ENCODE measurements around the gene TNS1.

Gene TNS1

DNA sequence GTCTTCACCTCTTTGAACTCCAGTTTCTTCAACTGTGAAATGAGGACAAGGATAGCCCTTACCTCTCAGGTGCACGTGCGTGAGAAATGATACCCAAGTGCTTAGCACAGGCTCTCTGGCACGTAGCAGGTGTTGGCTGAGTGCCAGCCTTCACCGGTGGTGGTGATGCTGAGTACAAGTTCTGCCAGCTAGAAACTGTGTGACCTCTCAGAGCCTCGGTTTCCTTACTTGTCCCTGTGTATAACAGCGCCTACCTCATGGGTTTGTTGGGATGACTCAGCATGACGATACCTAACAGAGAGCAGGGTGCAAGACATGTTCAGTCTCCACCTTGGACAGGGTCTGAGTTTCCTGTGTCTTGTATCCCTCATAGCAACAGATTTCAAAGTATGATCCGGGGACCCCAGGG, 205.1 kb downstream of the TNS1 start:
- TF ChIP-seq, protein P1, sequence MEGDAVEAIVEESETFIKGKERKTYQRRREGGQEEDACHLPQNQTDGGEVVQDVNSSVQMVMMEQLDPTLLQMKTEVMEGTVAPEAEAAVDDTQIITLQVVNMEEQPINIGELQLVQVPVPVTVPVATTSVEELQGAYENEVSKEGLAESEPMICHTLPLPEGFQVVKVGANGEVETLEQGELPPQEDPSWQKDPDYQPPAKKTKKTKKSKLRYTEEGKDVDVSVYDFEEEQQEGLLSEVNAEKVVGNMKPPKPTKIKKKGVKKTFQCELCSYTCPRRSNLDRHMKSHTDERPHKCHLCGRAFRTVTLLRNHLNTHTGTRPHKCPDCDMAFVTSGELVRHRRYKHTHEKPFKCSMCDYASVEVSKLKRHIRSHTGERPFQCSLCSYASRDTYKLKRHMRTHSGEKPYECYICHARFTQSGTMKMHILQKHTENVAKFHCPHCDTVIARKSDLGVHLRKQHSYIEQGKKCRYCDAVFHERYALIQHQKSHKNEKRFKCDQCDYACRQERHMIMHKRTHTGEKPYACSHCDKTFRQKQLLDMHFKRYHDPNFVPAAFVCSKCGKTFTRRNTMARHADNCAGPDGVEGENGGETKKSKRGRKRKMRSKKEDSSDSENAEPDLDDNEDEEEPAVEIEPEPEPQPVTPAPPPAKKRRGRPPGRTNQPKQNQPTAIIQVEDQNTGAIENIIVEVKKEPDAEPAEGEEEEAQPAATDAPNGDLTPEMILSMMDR (IDR thresholded peaks at IDR 0.05; ENCODE audit: insufficient read depth, low read depth, low read length, missing control alignments), result no peak
- no peak overlapping the region for H3K4me3 ChIP-seq (ENCODE audit: low read length)
- DNase-seq (ENCODE audit: low read depth), result peak; percentile 84

DNA sequence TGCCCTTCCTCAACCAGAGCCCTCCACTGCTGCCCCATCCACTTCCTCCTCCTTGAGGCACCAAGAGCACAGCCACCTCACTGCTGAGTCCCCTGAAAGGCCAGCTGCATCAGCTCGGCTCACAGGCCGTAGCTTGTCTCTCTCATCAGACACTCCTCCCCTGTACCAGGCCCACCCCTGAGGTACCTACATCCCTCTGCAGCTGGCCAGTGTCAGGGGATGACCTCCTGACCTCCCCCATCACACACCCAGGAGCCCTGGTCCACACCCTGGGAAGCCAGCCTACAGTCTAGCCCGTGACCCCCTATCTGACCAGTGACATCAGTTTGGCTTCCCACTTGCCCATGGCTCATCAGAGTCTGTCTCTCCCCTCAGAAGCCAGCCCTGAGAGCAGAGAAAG, 205.6 kb downstream of the TNS1 start:
- H3K4me3 ChIP-seq (ENCODE audit: low read length), result no peak overlapping the region
- TF ChIP-seq, protein P1 (IDR thresholded peaks at IDR 0.05; ENCODE audit: insufficient read depth, low read depth, low read length, missing control alignments), result no peak
- DNase-seq (ENCODE audit: low read depth), result no peak

DNA sequence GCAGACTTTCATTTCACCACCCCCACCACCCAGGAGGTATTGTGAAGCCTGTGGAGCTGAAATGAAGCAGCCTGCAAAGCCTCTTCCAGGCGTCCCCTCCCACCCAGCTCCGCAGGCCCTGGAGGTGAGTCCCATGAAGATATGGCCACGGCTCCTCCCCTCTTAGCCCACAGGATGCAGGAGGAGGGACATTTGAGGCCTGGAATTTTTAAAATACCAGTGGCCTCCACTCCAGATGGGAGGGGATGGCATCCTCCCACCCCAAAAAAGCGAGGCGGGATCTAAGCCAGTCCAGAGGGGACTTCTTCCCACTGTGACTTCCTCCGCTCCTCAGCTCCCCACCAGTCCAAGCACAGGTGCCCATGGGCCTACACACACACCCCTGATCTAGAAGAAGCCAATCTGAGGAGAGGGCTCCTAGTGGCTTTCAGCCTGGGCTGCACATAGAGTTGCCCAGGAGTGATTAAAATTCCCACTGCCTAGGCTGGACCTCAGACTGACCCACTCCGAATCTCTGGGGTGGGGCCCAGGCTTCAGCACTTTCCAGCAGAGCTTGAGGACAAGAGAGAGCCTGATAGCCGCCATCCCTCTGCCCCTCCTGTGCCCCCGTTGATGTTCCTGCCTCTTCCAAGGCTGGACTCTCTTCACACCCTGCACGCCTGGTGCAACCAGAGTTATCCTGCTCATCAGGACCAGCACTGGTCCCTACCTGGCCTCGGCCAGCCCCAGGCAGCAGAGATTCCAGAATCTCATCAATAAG, 206.9 kb downstream of the TNS1 start:
- peak; percentile 11 for DNase-seq (ENCODE audit: low read depth)
- no peak overlapping the region for H3K4me3 ChIP-seq (ENCODE audit: low read length)
- TF ChIP-seq, protein P1 (IDR thresholded peaks at IDR 0.05; ENCODE audit: insufficient read depth, low read depth, low read length, missing control alignments), result no peak

DNA sequence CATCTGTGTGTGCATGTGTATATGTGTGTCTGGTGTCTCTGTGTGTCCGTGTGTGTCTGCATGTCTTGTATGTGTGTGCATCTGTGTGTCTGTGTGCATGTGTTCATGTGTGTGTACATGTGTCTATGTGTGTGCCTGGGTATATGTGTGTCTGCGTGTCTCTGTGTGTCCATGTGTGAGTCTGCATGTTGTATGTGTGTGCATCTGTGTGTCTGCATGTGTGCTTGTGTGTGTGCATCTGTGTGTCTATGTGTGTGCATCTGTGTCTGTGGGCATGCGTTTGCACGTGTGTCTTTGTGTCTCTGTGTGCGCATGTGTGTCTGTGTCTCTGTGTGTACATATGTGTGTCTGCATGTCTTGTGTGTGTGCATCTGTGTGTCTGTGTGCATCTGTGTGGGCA, 207.7 kb downstream of the TNS1 start:
- no peak for DNase-seq (ENCODE audit: low read depth)
- TF ChIP-seq, protein P1 (IDR thresholded peaks at IDR 0.05; ENCODE audit: insufficient read depth, low read depth, low read length, missing control alignments), result no peak

DNA sequence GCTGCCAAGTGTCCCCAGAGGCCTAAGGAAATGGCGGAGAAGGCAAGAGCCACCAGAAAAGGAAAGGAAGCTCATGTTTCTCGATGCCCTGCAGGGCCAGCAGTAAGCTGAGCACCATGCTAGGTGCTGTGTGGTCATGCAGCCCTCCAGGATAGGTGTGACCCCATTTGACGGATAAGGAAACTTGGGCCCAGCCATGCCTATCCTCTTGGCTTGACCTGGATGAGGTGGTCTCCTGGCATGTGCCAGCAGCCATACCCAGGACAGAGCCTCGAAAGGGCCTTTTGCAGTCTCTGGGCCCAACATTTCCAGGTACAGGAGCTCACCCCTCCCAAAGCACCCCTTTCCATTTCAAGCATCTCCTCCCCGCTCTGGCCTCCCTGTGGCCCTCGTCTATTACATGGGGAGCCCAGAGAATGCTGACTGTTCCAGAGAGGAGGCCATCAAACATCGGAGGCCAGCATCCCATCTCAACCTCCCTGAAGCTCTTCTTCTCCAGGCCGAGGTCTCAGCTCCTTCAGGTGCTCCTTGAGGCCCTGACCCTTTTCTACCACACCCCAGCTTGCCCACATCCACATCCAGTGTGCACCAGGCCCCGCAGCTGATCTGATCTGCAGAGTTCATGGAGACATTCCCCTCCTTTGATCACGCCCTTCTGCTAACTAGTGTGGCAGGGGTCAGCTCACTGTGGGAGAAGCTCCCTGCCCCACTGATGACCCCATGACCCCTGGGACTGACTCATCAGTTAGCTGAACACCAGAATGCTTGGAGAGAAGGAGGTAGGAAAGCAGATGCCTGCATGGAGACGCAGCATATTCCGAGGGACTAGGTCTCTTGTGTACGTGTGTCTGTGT, 208.4 kb downstream of the TNS1 start:
- DNase-seq (ENCODE audit: low read depth), result no peak
- TF ChIP-seq, protein P1 (IDR thresholded peaks at IDR 0.05; ENCODE audit: insufficient read depth, low read depth, low read length, missing control alignments), result no peak
- H3K4me3 ChIP-seq (ENCODE audit: low read length), result no peak overlapping the region

More for the DNA sequence above, 207.7 kb downstream of the TNS1 start:
- H3K4me3 ChIP-seq (ENCODE audit: low read length), result no peak overlapping the region

DNA sequence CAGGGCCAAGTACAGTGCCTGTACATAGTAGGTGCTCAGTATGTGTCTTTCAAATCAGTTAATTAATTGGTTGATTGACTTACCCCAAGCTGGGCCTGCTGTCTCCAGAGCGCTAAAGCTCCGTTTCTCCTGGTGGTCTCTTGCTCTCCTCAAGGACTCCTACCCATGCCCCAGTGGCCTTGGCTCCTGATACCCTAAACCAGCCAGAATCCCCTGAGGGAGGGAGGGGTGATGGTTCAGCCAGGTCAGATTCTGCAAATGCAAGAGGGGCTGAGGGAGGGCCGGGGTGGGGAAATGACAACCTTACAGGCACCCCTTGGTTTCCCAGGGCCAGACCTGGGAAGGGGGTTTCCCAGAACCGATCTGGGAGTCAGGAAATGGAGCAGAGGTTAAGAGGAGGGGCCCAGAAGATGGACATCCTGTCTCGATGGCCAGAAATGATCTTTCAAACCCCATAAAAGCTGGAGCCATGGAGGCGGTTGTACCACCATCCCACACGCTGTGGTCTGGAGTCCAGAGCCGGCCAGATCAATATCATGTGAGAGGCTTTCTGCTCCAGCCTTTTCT, 209.1 kb downstream of the TNS1 start:
- TF ChIP-seq, protein P1 (IDR thresholded peaks at IDR 0.05; ENCODE audit: insufficient read depth, low read depth, low read length, missing control alignments), result no peak
- DNase-seq (ENCODE audit: low read depth), result no peak
- H3K4me3 ChIP-seq (ENCODE audit: low read length), result no peak overlapping the region

All from epithelial cell of esophagus (primary cell).